HepG2 (cell line): ENCODE measurements around the gene SLC16A5. TPM values are rescaled to one million over a fixed set of nuclear protein-coding genes. Genes with fewer than 3 reads are reported as not detected.

ENCODE experiments used
- ATAC-seq: fragments of 200-7000 bp; cut with Tn5 transposase; 3 replicates; pipeline ENCODE4 v1.9.1; 2020; ENCODE audit warnings: mild to moderate bottlenecking, moderate library complexity
- BruUV-seq: library from RNA; stranded (reverse); fragments of 400-500 nt; replicated peaks from 2 replicates; lab custom pipeline; 2021; lab: Mats Ljungman, UMichigan
- CTCF ChIA-PET: fragments of 300-600 bp; formaldehyde crosslinking; extraction: SDS; loops from one replicate; lab custom pipeline; 2021; ENCODE audit warnings: low total read pairs, inconsistent platforms, low intra/inter-chr PET ratio; lab: Yijun Ruan, JAX
- POLR2A ChIA-PET: fragments of 350-600 bp; sonication (Branson Sonifier 250); formaldehyde crosslinking; loops from one replicate; lab custom pipeline; 2020; ENCODE audit warnings: antibody characterized with exemption, inconsistent platforms; lab: Yijun Ruan, JAX
- DNase-seq: peaks from one replicate; pipeline ENCODE4 v3.0.0-alpha.2; 2015; ENCODE audit warnings: low spot score
- FAIRE-seq: peaks from 3 replicates; lab custom pipeline; 2011; peaks lifted over from hg19 to GRCh38; lab: Jason Lieb, UNC
- H2AFZ ChIP-seq: one replicate; pipeline ENCODE4 v1.6.1; 2011; ENCODE audit warnings: low read length, inconsistent platforms
- H3K27ac ChIP-seq: fragments of 300-600 bp; 3 replicates; pipeline ENCODE4 v1.8.0; 2011; ENCODE audit warnings: mixed run types, mild to moderate bottlenecking, mixed read lengths, low read length, inconsistent platforms; ENCODE audit not compliant: insufficient read depth; ENCODE audit errors: extremely low read length
- H3K27me3 ChIP-seq, 2 experiments: fragments of 200-600 bp in 1 of 2; 2 replicates in 1 of 2; 3 replicates in 1 of 2; pipeline versions ENCODE4 v1.6.0 to v1.8.0; 2011; ENCODE audit warnings: low read length in 2 of 2, mild to moderate bottlenecking in 2 of 2, moderate library complexity in 2 of 2, inconsistent platforms in 1 of 2; ENCODE audit not compliant: insufficient read depth in 2 of 2, control insufficient read depth in 1 of 2
- H3K36me3 ChIP-seq, 2 experiments: fragments of 200-600 bp in 1 of 2; replicated peaks in 1 of 2; 2 replicates in 1 of 2; 3 replicates in 1 of 2; pipeline versions ENCODE4 v1.5.1 to v1.8.0; 2011; ENCODE audit warnings: low read length in 2 of 2, inconsistent platforms in 1 of 2; ENCODE audit not compliant: insufficient read depth in 2 of 2, control insufficient read depth in 1 of 2
- H3K4me1 ChIP-seq: 2 replicates; pipeline ENCODE4 v1.5.1; 2012; ENCODE audit warnings: low read length, inconsistent platforms; ENCODE audit not compliant: insufficient read depth
- H3K4me2 ChIP-seq: 2 replicates; pipeline ENCODE4 v1.6.0; 2011; ENCODE audit warnings: low read depth, low read length, inconsistent platforms
- H3K4me3 ChIP-seq, 3 experiments: fragments of 200-600 bp in 1 of 3; sonication (generic), shearing (Covaris generic) in 1 of 3; replicated peaks in 1 of 3; 2 replicates each; pipeline ENCODE4 v1.5.1; 2011 to 2016; ENCODE audit warnings: low read length in 3 of 3, inconsistent platforms in 2 of 3, low read depth in 2 of 3, mild to moderate bottlenecking in 2 of 3, control low read depth in 1 of 3, mixed read lengths in 1 of 3; ENCODE audit not compliant: insufficient read depth in 1 of 3
- H3K79me2 ChIP-seq: one replicate; pipeline ENCODE4 v1.6.1; 2011; ENCODE audit warnings: low read length, inconsistent platforms; ENCODE audit not compliant: insufficient read depth
- H3K9ac ChIP-seq: 2 replicates; pipeline ENCODE4 v1.6.0; 2011; ENCODE audit warnings: mild to moderate bottlenecking, low read depth, low read length, inconsistent platforms; ENCODE audit not compliant: insufficient read depth
- H3K9me3 ChIP-seq: 2 replicates; pipeline ENCODE4 v1.5.1; 2012; ENCODE audit warnings: mild to moderate bottlenecking, low read length
- H4K20me1 ChIP-seq: 2 replicates; pipeline ENCODE4 v1.6.0; 2011; ENCODE audit warnings: inconsistent platforms, mild to moderate bottlenecking, low read length, moderate library complexity; ENCODE audit not compliant: insufficient read depth
- ADNP ChIP-seq: sonication (generic); formaldehyde crosslinking; IDR thresholded peaks from 2 replicates; pipeline ENCODE4 v1.4.0; 2020; ENCODE audit warnings: missing genetic modification reagents
- POLR2A ChIP-seq, 2 experiments: IDR thresholded peaks; 2 replicates each; pipeline ENCODE4 v1.6.1; 2011; ENCODE audit warnings: low read depth in 2 of 2, low read length in 2 of 2, mild to moderate bottlenecking in 1 of 2, moderate library complexity in 1 of 2; ENCODE audit not compliant: insufficient read depth in 1 of 2
- POLR2G ChIP-seq: fragments of 200-400 bp; formaldehyde crosslinking; IDR thresholded peaks from 2 replicates; pipeline ENCODE4 v1.6.1; 2018; ENCODE audit warnings: mild to moderate bottlenecking, low read depth, low read length, moderate library complexity
- PREB ChIP-seq: sonication (generic); formaldehyde crosslinking; IDR thresholded peaks from 2 replicates; pipeline ENCODE4 v1.4.0; 2020; ENCODE audit warnings: missing genetic modification reagents
- WGBS: methylation state at CpG from one replicate; pipeline ENCODE4 v1.1.6; 2017; ENCODE audit warnings: low lambda C conversion rate; 5-methylcytosine and 5-hydroxymethylcytosine counted together
- in situ Hi-C: cut with HindIII; loops from 2 replicates; pipeline ENCODE4 v1.10.0; 2017; ENCODE audit warnings: low pct_unique_long_range_greater_than_20kb; ENCODE audit not compliant: extremely low pct_ligation_motif_present
- intact Hi-C: fragments of 100-400 bp; cut with micrococcal nuclease; formaldehyde crosslinking; loops from one replicate; pipeline ENCODE4 v1.10.0; 2022; ENCODE audit not compliant: unreplicated experiment
- polyA plus RNA-seq, 8 experiments: library from polyadenylated mRNA; depleted of rRNA in 3 of 8; stranded (reverse) in 7 of 8; unstranded in 1 of 8; fragments of >200 nt; fragmentation: Illumina TruSeq in 4 of 8; extraction: Trizol in 4 of 8; gene quantifications; 2 replicates each; pipeline versions ENCODE4 v1.2.1 to v1.2.3, GENCODE V29; 2011 to 2016; ENCODE audit warnings: low read depth in 4 of 8, missing spikeins in 1 of 8, mixed read lengths in 1 of 8; ENCODE audit not compliant: insufficient read depth in 1 of 8
- total RNA-seq, 5 experiments: library from RNA; depleted of rRNA; stranded (reverse); fragments of >200 nt; fragmentation: Illumina TruSeq; extraction: Trizol; gene quantifications; 2 replicates each; pipeline ENCODE4 v1.2.3, GENCODE V29; 2016; ENCODE audit warnings: low read depth in 1 of 5

Gene SLC16A5
- total and polyA plus RNA-seq, 2 of the 13 experiments (the other 11 are each of a cell fraction or from before 2014, with no cell fraction given): 0.69 to 5.6 TPM

- intact Hi-C loops: no loop called here
- no peak overlapping the region for H3K4me3 ChIP-seq
- ChIA-PET CTCF (no interaction called here), POLR2A (interaction anchor here (0.9 to 1.5 kb wide), 2 partner anchors 74 to 90 kb away, joined by 4 read pairs; no protein-coding TSS in a partner anchor)
- no peaks in the 10 kb centered on the region for H3K79me2 ChIP-seq
- FAIRE-seq (no peak), DNase-seq (no peak), ATAC-seq (peak; percentile 20)
- peaks cover 9% of the 10 kb centered on the region; the same call in 1 of the 2 replicates for H3K4me1 ChIP-seq
- 100% methylated on average over 1 of the region's 4 CpGs for WGBS
- no peak overlapping the region for H3K9ac ChIP-seq
- H3K27me3 ChIP-seq: no peaks in the 10 kb centered on the region
- H2AFZ ChIP-seq: no peak overlapping the region
- TF ChIP-seq PREB (CRISPR knock-in tag) (no peak), POLR2G (0 out of 2 replicates have a peak, but pooled peaks have one; percentile 2)
- BruUV-seq: no TSS peak
- no peak overlapping the region for H3K4me2 ChIP-seq
- no peaks in the 10 kb centered on the region for H4K20me1 ChIP-seq
- H3K9me3 ChIP-seq: no peaks in the 10 kb centered on the region
- H3K27ac ChIP-seq: no peak overlapping the region
- in situ Hi-C loops: no loop called here
- peaks cover 6 to 13% of the 10 kb centered on the region in 2 experiments; a peak in 4 of 5 replicates for H3K36me3 ChIP-seq
Measured at GRCh38 chr17:75124819-75125162, 37.0 kb downstream of the SLC16A5 start.

GRCh38 chr17:75125984-75126383 lies 38.2 kb downstream of the SLC16A5 start:
- peaks cover 4% of the 10 kb centered on the region; the same call in 1 of the 2 replicates for H4K20me1 ChIP-seq
- BruUV-seq: no TSS peak
- ChIA-PET CTCF (no interaction called here), POLR2A (interaction anchor here (0.7 kb wide), 1 partner anchor 37 kb away, joined by 3 read pairs; no protein-coding TSS in a partner anchor)
- peaks cover 6 to 18% of the 10 kb centered on the region in 2 experiments; a peak in 4 of 5 replicates for H3K36me3 ChIP-seq
- H3K9me3 ChIP-seq: no peaks in the 10 kb centered on the region
- DNase-seq (no peak), FAIRE-seq (no peak), ATAC-seq (no peak)
- H3K79me2 ChIP-seq: peaks cover 8% of the 10 kb centered on the region
- H3K27ac ChIP-seq: no peak overlapping the region
- H2AFZ ChIP-seq: no peak overlapping the region
- H3K4me1 ChIP-seq: peaks cover 17% of the 10 kb centered on the region
- H3K4me2 ChIP-seq: no peak overlapping the region
- 75% methylated on average over 3 of the region's 3 CpGs for WGBS
- TF ChIP-seq POLR2A (IDR thresholded peaks at IDR 0.05; ENCODE audit: insufficient read depth in 1 of 2, low read depth in 2 of 2, low read length in 2 of 2) (peak in 1 of 2 experiments; percentile 33; a peak in 1 of 4 replicates), ADNP (CRISPR knock-in tag) (no peak)
- no peak overlapping the region for H3K4me3 ChIP-seq
- no peak overlapping the region for H3K9ac ChIP-seq
- no peaks in the 10 kb centered on the region for H3K27me3 ChIP-seq
- in situ Hi-C loops: no loop called here
- intact Hi-C loops: no loop called here
